ENCODE data around the gene FGGY.

FGGY gene

DNA sequence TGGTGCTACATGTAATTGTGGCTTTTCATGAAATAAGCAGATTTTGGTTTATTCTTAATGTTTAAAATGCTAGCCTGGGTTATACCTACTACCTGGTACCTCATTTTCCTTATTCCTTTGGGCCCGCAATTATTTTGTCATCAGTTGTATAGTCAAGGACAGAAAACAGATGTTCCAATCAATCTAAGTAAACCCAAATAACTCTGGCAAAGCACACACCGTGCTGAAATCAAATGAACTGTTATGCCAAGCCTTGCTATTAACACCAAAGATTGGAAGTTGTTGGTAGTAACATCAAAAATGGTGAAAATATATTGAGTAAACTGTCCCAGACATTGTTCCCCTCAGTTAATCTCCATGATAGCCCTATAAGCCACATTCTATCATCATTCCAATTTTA lies 248.9 kb downstream of the FGGY start:
- Histone ChIP-seq H3K36me3 (ENCODE audit: control insufficient read depth in 2 of 2, insufficient read depth in 1 of 2, low read length in 2 of 2) (no peaks in the 10 kb centered on the region), H3K9me3 (ENCODE audit: control insufficient read depth, insufficient read depth, low read depth, low read length) (no peaks in the 10 kb centered on the region), H3K27ac (ENCODE audit: extremely low read depth, low read depth, low read length) (no peak overlapping the region), H3K4me3 (ENCODE audit: low read depth, low read length) (no peak overlapping the region), H3K4me1 (ENCODE audit: control insufficient read depth, insufficient read depth, low read length) (peaks cover 19% of the 10 kb centered on the region)
- TF ChIP-seq WT1 (tag by site-specific recombination; IDR thresholded peaks at IDR 0.05) (no peak), SALL2 (tag by site-specific recombination; IDR thresholded peaks at IDR 0.05; ENCODE audit: borderline replicate concordance) (no peak), ZNF214 (tag by site-specific recombination; IDR thresholded peaks at IDR 0.05; ENCODE audit: borderline replicate concordance) (no peak), ZNF140 (tag by site-specific recombination; IDR thresholded peaks at IDR 0.05) (no peak), ZNF157 (tag by site-specific recombination; IDR thresholded peaks at IDR 0.05) (no peak), ZNF501 (tag by site-specific recombination; IDR thresholded peaks at IDR 0.05) (no peak), ZBTB26 (tag by site-specific recombination; optimal IDR thresholded peaks at IDR 0.05) (no peak)
- TF ChIP-seq, protein P1, sequence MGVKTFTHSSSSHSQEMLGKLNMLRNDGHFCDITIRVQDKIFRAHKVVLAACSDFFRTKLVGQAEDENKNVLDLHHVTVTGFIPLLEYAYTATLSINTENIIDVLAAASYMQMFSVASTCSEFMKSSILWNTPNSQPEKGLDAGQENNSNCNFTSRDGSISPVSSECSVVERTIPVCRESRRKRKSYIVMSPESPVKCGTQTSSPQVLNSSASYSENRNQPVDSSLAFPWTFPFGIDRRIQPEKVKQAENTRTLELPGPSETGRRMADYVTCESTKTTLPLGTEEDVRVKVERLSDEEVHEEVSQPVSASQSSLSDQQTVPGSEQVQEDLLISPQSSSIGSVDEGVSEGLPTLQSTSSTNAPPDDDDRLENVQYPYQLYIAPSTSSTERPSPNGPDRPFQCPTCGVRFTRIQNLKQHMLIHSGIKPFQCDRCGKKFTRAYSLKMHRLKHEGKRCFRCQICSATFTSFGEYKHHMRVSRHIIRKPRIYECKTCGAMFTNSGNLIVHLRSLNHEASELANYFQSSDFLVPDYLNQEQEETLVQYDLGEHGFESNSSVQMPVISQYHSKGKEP (tag by site-specific recombination; IDR thresholded peaks at IDR 0.05) = no peak
- ChIA-PET POLR2A (no interaction called here), CTCF (no interaction called here)

DNA sequence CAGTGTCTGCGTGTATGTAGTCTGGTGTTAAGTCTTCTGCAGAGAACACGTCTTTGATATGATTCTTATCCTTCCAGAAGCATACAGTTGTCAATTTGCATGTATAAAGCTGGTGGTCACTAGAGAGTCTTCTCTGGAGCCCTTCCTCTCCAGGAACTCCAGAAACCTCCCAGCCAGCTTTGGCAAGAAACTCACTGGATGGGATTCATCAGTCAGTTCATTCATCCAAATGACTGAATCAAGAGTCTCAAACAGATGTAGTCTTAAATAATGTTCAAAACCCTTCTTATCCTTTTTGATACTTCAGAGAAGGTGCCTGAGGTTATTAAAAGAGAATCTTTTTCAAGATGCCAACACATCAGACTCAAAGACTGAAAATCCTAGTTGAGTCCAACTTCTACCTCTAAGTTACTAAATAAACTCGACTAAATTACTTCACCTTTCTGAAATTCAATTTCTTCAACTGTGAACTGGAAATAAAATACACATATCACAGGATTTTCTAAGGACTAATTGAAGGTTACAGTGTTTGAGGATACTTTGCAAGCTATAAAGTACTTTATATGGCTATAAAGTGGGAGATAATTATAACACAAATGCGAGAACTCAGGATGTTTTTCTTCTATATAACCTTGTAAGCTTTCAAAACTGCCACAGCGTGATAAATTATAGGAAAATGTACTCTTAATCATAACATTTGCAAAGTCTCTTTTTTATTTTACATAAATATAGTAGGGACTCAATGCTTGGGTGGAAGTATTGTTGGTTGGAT lies 252.4 kb downstream of the FGGY start:
- Histone ChIP-seq H3K27ac (ENCODE audit: extremely low read depth, low read depth, low read length) (no peak overlapping the region), H3K4me1 (ENCODE audit: control insufficient read depth, insufficient read depth, low read length) (peaks cover 8% of the 10 kb centered on the region), H3K36me3 (ENCODE audit: control insufficient read depth in 2 of 2, insufficient read depth in 1 of 2, low read length in 2 of 2) (no peaks in the 10 kb centered on the region), H3K9me3 (ENCODE audit: control insufficient read depth, insufficient read depth, low read depth, low read length) (no peaks in the 10 kb centered on the region), H3K4me3 (ENCODE audit: low read depth, low read length) (no peak overlapping the region)
- POLR2A ChIA-PET = no interaction called here
- CTCF ChIA-PET = no interaction called here
- no peak for TF ChIP-seq ZNF214 (tag by site-specific recombination; IDR thresholded peaks at IDR 0.05; ENCODE audit: borderline replicate concordance)
- TF ChIP-seq FEZF1 (tag by site-specific recombination; IDR thresholded peaks at IDR 0.05) = peak; percentile 73
- peak; percentile 44; the same call in 1 of the 2 replicates for TF ChIP-seq OSR2 (tag by site-specific recombination; IDR thresholded peaks at IDR 0.05)
- TF ChIP-seq ZNF18 (tag by site-specific recombination; IDR thresholded peaks at IDR 0.05) = peak; percentile 61; the same call in 1 of the 2 replicates
- peak; percentile 27; the same call in 1 of the 2 replicates for TF ChIP-seq TCF7L2 (IDR thresholded peaks at IDR 0.05; ENCODE audit: borderline replicate concordance, low read depth, low read length)
- TF ChIP-seq PRDM6 (tag by site-specific recombination; IDR thresholded peaks at IDR 0.05) = peak; percentile 84
- TF ChIP-seq ZNF580 (tag by site-specific recombination; IDR thresholded peaks at IDR 0.05) = peak; percentile 63; the same call in 1 of the 2 replicates
- TF ChIP-seq, protein P2, sequence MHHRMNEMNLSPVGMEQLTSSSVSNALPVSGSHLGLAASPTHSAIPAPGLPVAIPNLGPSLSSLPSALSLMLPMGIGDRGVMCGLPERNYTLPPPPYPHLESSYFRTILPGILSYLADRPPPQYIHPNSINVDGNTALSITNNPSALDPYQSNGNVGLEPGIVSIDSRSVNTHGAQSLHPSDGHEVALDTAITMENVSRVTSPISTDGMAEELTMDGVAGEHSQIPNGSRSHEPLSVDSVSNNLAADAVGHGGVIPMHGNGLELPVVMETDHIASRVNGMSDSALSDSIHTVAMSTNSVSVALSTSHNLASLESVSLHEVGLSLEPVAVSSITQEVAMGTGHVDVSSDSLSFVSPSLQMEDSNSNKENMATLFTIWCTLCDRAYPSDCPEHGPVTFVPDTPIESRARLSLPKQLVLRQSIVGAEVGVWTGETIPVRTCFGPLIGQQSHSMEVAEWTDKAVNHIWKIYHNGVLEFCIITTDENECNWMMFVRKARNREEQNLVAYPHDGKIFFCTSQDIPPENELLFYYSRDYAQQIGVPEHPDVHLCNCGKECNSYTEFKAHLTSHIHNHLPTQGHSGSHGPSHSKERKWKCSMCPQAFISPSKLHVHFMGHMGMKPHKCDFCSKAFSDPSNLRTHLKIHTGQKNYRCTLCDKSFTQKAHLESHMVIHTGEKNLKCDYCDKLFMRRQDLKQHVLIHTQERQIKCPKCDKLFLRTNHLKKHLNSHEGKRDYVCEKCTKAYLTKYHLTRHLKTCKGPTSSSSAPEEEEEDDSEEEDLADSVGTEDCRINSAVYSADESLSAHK (tag by site-specific recombination; IDR thresholded peaks at IDR 0.05) = peak; percentile 59; the same call in 1 of the 2 replicates
- peak; percentile 85 for TF ChIP-seq ZNF843 (tag by site-specific recombination; IDR thresholded peaks at IDR 0.05)
- peak; percentile 98 for TF ChIP-seq SP7 (tag by site-specific recombination; IDR thresholded peaks at IDR 0.05)
- TF ChIP-seq, protein P3, sequence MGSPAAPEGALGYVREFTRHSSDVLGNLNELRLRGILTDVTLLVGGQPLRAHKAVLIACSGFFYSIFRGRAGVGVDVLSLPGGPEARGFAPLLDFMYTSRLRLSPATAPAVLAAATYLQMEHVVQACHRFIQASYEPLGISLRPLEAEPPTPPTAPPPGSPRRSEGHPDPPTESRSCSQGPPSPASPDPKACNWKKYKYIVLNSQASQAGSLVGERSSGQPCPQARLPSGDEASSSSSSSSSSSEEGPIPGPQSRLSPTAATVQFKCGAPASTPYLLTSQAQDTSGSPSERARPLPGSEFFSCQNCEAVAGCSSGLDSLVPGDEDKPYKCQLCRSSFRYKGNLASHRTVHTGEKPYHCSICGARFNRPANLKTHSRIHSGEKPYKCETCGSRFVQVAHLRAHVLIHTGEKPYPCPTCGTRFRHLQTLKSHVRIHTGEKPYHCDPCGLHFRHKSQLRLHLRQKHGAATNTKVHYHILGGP (tag by site-specific recombination; IDR thresholded peaks at IDR 0.05) = peak; percentile 42; the same call in 1 of the 2 replicates
- no peak for TF ChIP-seq ZNF175 (tag by site-specific recombination; IDR thresholded peaks at IDR 0.05)
- no peak for TF ChIP-seq ZNF561 (tag by site-specific recombination; IDR thresholded peaks at IDR 0.05; ENCODE audit: borderline replicate concordance)

Measured in HEK293 (cell line).